GM12878 (cell line): ENCODE results near the gene SIGLEC5. TPM values are rescaled to one million over a fixed set of nuclear protein-coding genes. Genes with fewer than 3 reads are reported as not detected.

ENCODE experiments used
- ATF3 ChIP-seq: IDR thresholded peaks from 2 replicates; pipeline ENCODE4 v1.6.1; 2011; ENCODE audit warnings: low read depth, mild to moderate bottlenecking, low read length, moderate library complexity, borderline replicate concordance; ENCODE audit errors: extremely low read depth
- CBX3 ChIP-seq: fragments of 200-600 bp; sonication (generic); IDR thresholded peaks from 2 replicates; pipeline ENCODE4 v1.6.1; 2016; ENCODE audit warnings: low read depth, borderline replicate concordance
- CREM ChIP-seq: IDR thresholded peaks from 2 replicates; pipeline ENCODE4 v1.6.1; 2014; ENCODE audit warnings: antibody characterized with exemption, low read depth
- EGR1 ChIP-seq, 2 experiments: IDR thresholded peaks; 1 replicate in 1 of 2; 2 replicates in 1 of 2; pipeline ENCODE4 v1.6.1; 2011 to 2012; ENCODE audit warnings: low read depth in 2 of 2, low read length in 2 of 2, borderline replicate concordance in 1 of 2, mild to moderate bottlenecking in 1 of 2, moderate library complexity in 1 of 2
- ETV6 ChIP-seq, 2 experiments: fragments of 450-650 bp in 1 of 2; IDR thresholded peaks in 1 of 2; conservative IDR thresholded peaks in 1 of 2; 2 replicates each; pipeline ENCODE4 v1.6.1; 2014; ENCODE audit warnings: antibody characterized with exemption in 1 of 2, borderline replicate concordance in 1 of 2, low read depth in 1 of 2, mild to moderate bottlenecking in 1 of 2, moderate library complexity in 1 of 2
- FOXM1 ChIP-seq: IDR thresholded peaks from 2 replicates; pipeline ENCODE4 v1.6.1; 2012; ENCODE audit warnings: low read depth, mild to moderate bottlenecking, inconsistent platforms, low read length, moderate library complexity
- HDAC2 ChIP-seq: fragments of 200-600 bp; sonication (generic); IDR thresholded peaks from 2 replicates; pipeline ENCODE4 v1.6.1; 2017
- IRF4 ChIP-seq: IDR thresholded peaks from 2 replicates; pipeline ENCODE4 v1.6.1; 2011; ENCODE audit warnings: low read depth, low read length
- MLLT1 ChIP-seq: fragments of 450-650 bp; IDR thresholded peaks from 2 replicates; pipeline ENCODE4 v1.6.1; 2016; ENCODE audit warnings: mild to moderate bottlenecking
- NFYA ChIP-seq: IDR thresholded peaks from 2 replicates; pipeline ENCODE4 v1.6.1; 2011; ENCODE audit warnings: low read depth, mild to moderate bottlenecking, low read length, improper control_type of control experiment, borderline replicate concordance
- NR2C2 ChIP-seq: IDR thresholded peaks from 2 replicates; pipeline ENCODE4 v1.6.1; 2011; ENCODE audit warnings: borderline replicate concordance, low read depth; ENCODE audit not compliant: control insufficient read depth, insufficient read length
- RELB ChIP-seq: fragments of 450-650 bp; IDR thresholded peaks from 2 replicates; pipeline ENCODE4 v1.6.1; 2017; ENCODE audit warnings: low read depth, mild to moderate bottlenecking, moderate library complexity
- RFX5 ChIP-seq: IDR thresholded peaks from 2 replicates; pipeline ENCODE4 v1.6.1; 2011; ENCODE audit warnings: low read depth, low read length, improper control_type of control experiment
- SMC3 ChIP-seq: IDR thresholded peaks from 2 replicates; pipeline ENCODE4 v1.6.1; 2011; ENCODE audit warnings: low read length, improper control_type of control experiment, borderline replicate concordance
- TAF1 ChIP-seq: IDR thresholded peaks from 2 replicates; pipeline ENCODE4 v1.6.1; 2011; ENCODE audit warnings: mild to moderate bottlenecking, low read depth, low read length, borderline replicate concordance
- TCF3 ChIP-seq: IDR thresholded peaks from 2 replicates; pipeline ENCODE4 v1.6.1; 2012; ENCODE audit warnings: low read depth, mild to moderate bottlenecking, low read length, borderline replicate concordance; ENCODE audit not compliant: insufficient read depth
- TCF7 ChIP-seq: IDR thresholded peaks from 2 replicates; pipeline ENCODE4 v1.6.1; 2014; ENCODE audit warnings: antibody characterized with exemption, borderline replicate concordance
- WRNIP1 ChIP-seq: IDR thresholded peaks from 2 replicates; pipeline ENCODE4 v1.6.1; 2011; ENCODE audit warnings: low read depth, low read length, improper control_type of control experiment, borderline replicate concordance
- ZBTB11 ChIP-seq: fragments of 450-650 bp; formaldehyde crosslinking; IDR thresholded peaks from 2 replicates; pipeline ENCODE4 v1.5.0; 2022; ENCODE audit warnings: mild to moderate bottlenecking, missing genetic modification characterization
- ZBTB33 ChIP-seq: fragments of 450-650 bp; IDR thresholded peaks from 2 replicates; pipeline ENCODE4 v1.6.1; 2017; ENCODE audit warnings: mild to moderate bottlenecking
- ZZZ3 ChIP-seq: IDR thresholded peaks from 2 replicates; pipeline ENCODE4 v1.6.1; 2011; ENCODE audit warnings: low read depth; ENCODE audit not compliant: control insufficient read depth, insufficient read length
- polyA plus RNA-seq, 11 experiments: library from polyadenylated mRNA; depleted of rRNA in 4 of 11; unstranded in 6 of 11; stranded (reverse) in 5 of 11; fragments of >200 nt; fragmentation: Nextera tagmentation in 4 of 11; fragmentation: Illumina TruSeq in 1 of 11; extraction: Ambion mirVana in 4 of 11; extraction: Trizol in 1 of 11; gene quantifications; 1 replicate in 1 of 11; 2 replicates in 10 of 11; pipeline versions ENCODE4 v1.2.1 to v1.2.3, GENCODE V29; 2011 to 2016; ENCODE audit warnings: inconsistent platforms in 2 of 11, missing spikeins in 2 of 11, low read depth in 1 of 11
- total RNA-seq, 4 experiments: library from RNA; depleted of rRNA in 3 of 4; stranded (reverse); fragments of >200 nt in 3 of 4; fragmentation: Illumina TruSeq in 1 of 4; extraction: Trizol in 1 of 4; gene quantifications; 2 replicates each; pipeline versions ENCODE4 v1.2.1 to v1.2.3, GENCODE V29; 2013 to 2021

SIGLEC5 gene
- total and polyA plus RNA-seq, 10 of the 15 experiments (the other 5 are each of a cell fraction or from before 2014, with no cell fraction given), result 0.05 to 2.5 (median 1.4) TPM; not detected in 1

- TF ChIP-seq TCF3 (no peak), ETV6 (conservative IDR thresholded peaks at IDR 0.05 in 1 of 2, IDR thresholded peaks at IDR 0.05 in 1 of 2; ENCODE audit: borderline replicate concordance in 1 of 2, low read depth in 1 of 2) (0 out of 4 replicates have a peak, but pooled peaks of 1 of the 2 experiments have one; percentile 33), CREM (0 out of 2 replicates have a peak, but pooled peaks have one; percentile 27), NR2C2 (no peak), ZZZ3 (no peak), WRNIP1 (no peak), ZBTB11 (no peak), EGR1 (IDR thresholded peaks at IDR 0.05; ENCODE audit: borderline replicate concordance in 1 of 2, low read depth in 2 of 2, low read length in 2 of 2) (no peak), TAF1 (no peak), CBX3 (no peak), SMC3 (peak; percentile 68), NFYA (no peak), FOXM1 (no peak), ATF3 (no peak), IRF4 (peak; percentile 57; the same call in 1 of the 2 replicates), ZBTB33 (no peak), TCF7 (no peak), HDAC2 (no peak), RFX5 (no peak), MLLT1 (no peak), RELB (no peak)
Measured at GRCh38 chr19:51607920-51608562, 22.2 kb downstream of the SIGLEC5 start (continued).
